ENCODE results near the gene MBNL1. TPM values are rescaled to one million over a fixed set of nuclear protein-coding genes. Genes with fewer than 3 reads are reported as not detected.

MBNL1 gene
- total RNA-seq, 2 donors from 2014 or later: 149 to 191 TPM

GRCh38 chr3:152293347-152294006 is 24.7 kb downstream of the MBNL1 start:
- Histone ChIP-seq H3K27me3 (no peaks in the 10 kb centered on the region), H3K9me3 (no peaks in the 10 kb centered on the region), H3K27ac (no peak overlapping the region), H3K4me3 (no peak overlapping the region), H3K4me1 (no peaks in the 10 kb centered on the region), H3K9ac (ENCODE audit: low read depth in 2 of 2, low read length in 2 of 2) (no peak overlapping the region), H3K36me3 (no peaks in the 10 kb centered on the region)
- no peak for TF ChIP-seq CTCF (IDR thresholded peaks at IDR 0.05)
- no peak for DNase-seq
- intact Hi-C loops (cut with DNase I): no loop called here

DNA sequence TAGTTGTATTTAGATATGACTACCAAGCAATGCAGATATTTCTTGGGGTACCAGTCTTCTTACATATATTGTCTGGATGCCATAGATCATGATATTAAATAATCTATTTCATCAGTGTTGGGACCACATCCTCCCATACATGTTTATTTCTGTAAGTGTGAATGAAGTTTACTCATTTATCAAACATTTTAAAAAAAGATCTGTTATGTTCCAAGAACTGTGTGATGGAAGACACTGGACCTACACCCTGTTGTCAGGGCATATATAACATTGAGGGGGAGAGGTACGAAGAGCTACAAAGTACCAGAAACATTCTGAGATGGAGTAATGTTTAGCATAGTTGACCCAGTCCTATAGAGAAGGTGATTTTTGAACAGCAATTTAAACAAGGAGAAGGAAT is 26.6 kb downstream of the MBNL1 start:
- peaks cover 3% of the 10 kb centered on the region for H3K4me1 ChIP-seq
- no peaks in the 10 kb centered on the region for H3K27me3 ChIP-seq
- no peak for TF ChIP-seq CTCF (IDR thresholded peaks at IDR 0.05)
- intact Hi-C loops (cut with DNase I): no loop called here
- no peak for DNase-seq
- no peak overlapping the region for H3K4me3 ChIP-seq
- H3K27ac ChIP-seq: peak overlapping the region; percentile 71
- no peaks in the 10 kb centered on the region for H3K36me3 ChIP-seq
- H3K9me3 ChIP-seq: no peaks in the 10 kb centered on the region
- H3K9ac ChIP-seq (ENCODE audit: low read depth in 2 of 2, low read length in 2 of 2): no peak overlapping the region

- H3K27ac ChIP-seq: peak overlapping the region; percentile 71
Measured at GRCh38 chr3:152295806-152296205, 27.1 kb downstream of the MBNL1 start.

DNA sequence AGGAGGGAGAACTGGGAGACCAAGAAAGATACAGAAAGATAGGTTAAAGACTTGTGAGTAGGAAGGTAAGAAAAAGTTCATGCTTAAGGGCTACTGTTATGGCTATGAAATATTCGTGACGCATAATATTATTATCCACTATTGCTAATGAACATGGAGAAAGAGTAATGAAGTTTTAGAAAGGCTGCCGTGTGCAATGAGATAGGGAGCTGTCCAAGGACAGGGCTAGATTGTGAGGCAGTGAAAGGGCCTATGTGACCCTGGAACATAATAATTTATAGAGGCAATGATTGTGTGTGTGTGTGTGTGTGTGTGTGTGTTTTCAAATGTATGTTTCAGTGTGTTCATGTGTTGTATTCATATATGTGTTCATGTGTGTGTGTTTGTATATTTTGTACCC is 27.7 kb downstream of the MBNL1 start:
- no peak for DNase-seq
- Histone ChIP-seq H3K4me3 (no peak overlapping the region), H3K9me3 (no peaks in the 10 kb centered on the region), H3K9ac (ENCODE audit: low read depth in 2 of 2, low read length in 2 of 2) (no peak overlapping the region), H3K27me3 (no peaks in the 10 kb centered on the region), H3K4me1 (peaks cover 3% of the 10 kb centered on the region), H3K27ac (peak overlapping the region; percentile 71), H3K36me3 (no peaks in the 10 kb centered on the region)
- no peak for TF ChIP-seq CTCF (IDR thresholded peaks at IDR 0.05)
- intact Hi-C loops (cut with DNase I): no loop called here

More at GRCh38 chr3:152295806-152296205, 27.1 kb downstream of the MBNL1 start:
- no peak for DNase-seq
- Histone ChIP-seq H3K4me1 (peaks cover 3% of the 10 kb centered on the region), H3K36me3 (no peaks in the 10 kb centered on the region), H3K4me3 (no peak overlapping the region), H3K9ac (ENCODE audit: low read depth in 2 of 2, low read length in 2 of 2) (no peak overlapping the region), H3K27me3 (no peaks in the 10 kb centered on the region), H3K9me3 (no peaks in the 10 kb centered on the region)
- intact Hi-C loops (cut with DNase I): no loop called here
- no peak for TF ChIP-seq CTCF (IDR thresholded peaks at IDR 0.05)

- no peak overlapping the region for H3K9ac ChIP-seq (ENCODE audit: low read depth in 2 of 2, low read length in 2 of 2)
- peaks cover 3% of the 10 kb centered on the region for H3K4me1 ChIP-seq
- TF ChIP-seq CTCF (IDR thresholded peaks at IDR 0.05): no peak
- H3K4me3 ChIP-seq: no peak overlapping the region
- H3K27ac ChIP-seq: no peak overlapping the region
- no peaks in the 10 kb centered on the region for H3K27me3 ChIP-seq
- no peak for DNase-seq
- intact Hi-C loops (cut with DNase I): no loop called here
- no peaks in the 10 kb centered on the region for H3K36me3 ChIP-seq
- no peaks in the 10 kb centered on the region for H3K9me3 ChIP-seq
Measured at GRCh38 chr3:152296971-152297370, 28.2 kb downstream of the MBNL1 start.
